Body of pancreas (tissue), 4 donors: ENCODE measurements around the gene KLF16.

ENCODE experiments used
- POLR2A ChIP-seq, 3 donors: fragments of 450-650 bp; IDR thresholded peaks; one replicate each; pipeline ENCODE4 v1.6.1; 2016; ENCODE audit warnings: antibody characterized with exemption in 3 of 3, mild to moderate bottlenecking in 2 of 3
- TF ChIP-seq, protein P1 (sequence below), 7 experiments: fragments of 450-650 bp in 4 of 7; fragments of 200-600 bp in 3 of 7; sonication (generic) in 3 of 7; IDR thresholded peaks; one replicate each; pipeline ENCODE4 v1.5.1; 2016 to 2019; ENCODE audit warnings: antibody characterized with exemption in 7 of 7

DNA sequence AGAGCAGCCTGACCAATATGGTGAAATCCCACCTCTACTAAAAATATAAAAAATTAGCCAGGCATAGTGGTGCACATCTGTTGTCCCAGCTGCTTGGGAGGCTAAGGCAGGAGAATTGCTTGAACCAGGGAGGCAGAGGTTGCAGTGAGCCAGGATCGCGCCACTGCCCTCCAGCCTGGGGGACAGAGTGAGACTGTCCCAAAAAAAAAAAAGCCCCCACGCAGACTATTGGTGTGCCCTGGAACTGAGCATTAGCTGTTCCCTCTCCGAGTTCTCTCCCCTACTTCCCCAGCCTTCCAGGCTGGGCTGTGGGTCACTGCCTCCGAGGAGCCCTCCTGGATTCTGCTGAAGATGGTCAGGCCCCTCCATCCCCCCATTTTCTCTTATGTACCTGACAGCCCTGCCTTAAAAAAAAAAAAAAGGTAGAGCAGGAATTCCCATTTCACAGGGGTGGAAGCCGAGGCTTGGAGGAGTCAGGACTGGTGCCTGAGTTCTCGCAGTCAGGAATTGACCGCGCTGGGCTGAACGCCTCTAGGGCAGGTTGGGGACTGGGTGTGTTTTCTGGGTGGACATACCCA, 43.7 kb upstream of the KLF16 start:
- TF ChIP-seq, protein P1, sequence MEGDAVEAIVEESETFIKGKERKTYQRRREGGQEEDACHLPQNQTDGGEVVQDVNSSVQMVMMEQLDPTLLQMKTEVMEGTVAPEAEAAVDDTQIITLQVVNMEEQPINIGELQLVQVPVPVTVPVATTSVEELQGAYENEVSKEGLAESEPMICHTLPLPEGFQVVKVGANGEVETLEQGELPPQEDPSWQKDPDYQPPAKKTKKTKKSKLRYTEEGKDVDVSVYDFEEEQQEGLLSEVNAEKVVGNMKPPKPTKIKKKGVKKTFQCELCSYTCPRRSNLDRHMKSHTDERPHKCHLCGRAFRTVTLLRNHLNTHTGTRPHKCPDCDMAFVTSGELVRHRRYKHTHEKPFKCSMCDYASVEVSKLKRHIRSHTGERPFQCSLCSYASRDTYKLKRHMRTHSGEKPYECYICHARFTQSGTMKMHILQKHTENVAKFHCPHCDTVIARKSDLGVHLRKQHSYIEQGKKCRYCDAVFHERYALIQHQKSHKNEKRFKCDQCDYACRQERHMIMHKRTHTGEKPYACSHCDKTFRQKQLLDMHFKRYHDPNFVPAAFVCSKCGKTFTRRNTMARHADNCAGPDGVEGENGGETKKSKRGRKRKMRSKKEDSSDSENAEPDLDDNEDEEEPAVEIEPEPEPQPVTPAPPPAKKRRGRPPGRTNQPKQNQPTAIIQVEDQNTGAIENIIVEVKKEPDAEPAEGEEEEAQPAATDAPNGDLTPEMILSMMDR (IDR thresholded peaks at IDR 0.05), result no peak
- TF ChIP-seq POLR2A (IDR thresholded peaks at IDR 0.05), result no peak
